Transverse colon (tissue), 4 donors: ENCODE measurements around the gene SNN. TPM values are rescaled to one million over a fixed set of nuclear protein-coding genes. Genes with fewer than 3 reads are reported as not detected.

Experiments
- DNase-seq: peaks from one replicate; pipeline ENCODE4 v3.0.0-alpha.2; 2019
- H3K27ac ChIP-seq, 4 donors: fragments of 200-600 bp; sonication (generic); 2 replicates each; pipeline ENCODE4 v1.5.1; 2016 to 2018; ENCODE audit warnings: inconsistent platforms in 4 of 4
- H3K27me3 ChIP-seq: fragments of 200-600 bp; sonication (generic); 2 replicates; pipeline ENCODE4 v1.5.1; 2017; ENCODE audit warnings: inconsistent platforms
- H3K36me3 ChIP-seq, 4 donors: fragments of 200-600 bp; sonication (generic); 2 replicates each; pipeline ENCODE4 v1.5.1; 2017 to 2019; ENCODE audit warnings: inconsistent platforms in 4 of 4
- H3K4me1 ChIP-seq, 4 donors: fragments of 200-600 bp; sonication (generic); 2 replicates each; pipeline ENCODE4 v1.5.1; 2017 to 2020; ENCODE audit warnings: inconsistent platforms in 4 of 4
- H3K4me3 ChIP-seq, 4 donors: fragments of 200-600 bp; sonication (generic); 1 replicate in 1 of 4; 2 replicates in 3 of 4; pipeline versions ENCODE4 v1.5.1 to v1.6.1; 2017 to 2019; ENCODE audit warnings: inconsistent platforms in 4 of 4
- H3K9me3 ChIP-seq, 2 donors: fragments of 200-600 bp; sonication (generic); 2 replicates each; pipeline ENCODE4 v1.5.1; 2017 to 2019; ENCODE audit warnings: inconsistent platforms in 2 of 2
- EP300 ChIP-seq: sonication (generic); formaldehyde crosslinking; IDR thresholded peaks from one replicate; pipeline ENCODE4 v1.6.1; 2017; ENCODE audit warnings: antibody characterized with exemption, low read depth
- POLR2A ChIP-seq: fragments of 450-650 bp; IDR thresholded peaks from one replicate; pipeline ENCODE4 v1.6.1; 2016; ENCODE audit warnings: antibody characterized with exemption, mild to moderate bottlenecking, moderate library complexity
- POLR2AphosphoS5 ChIP-seq, 3 donors: sonication (generic); formaldehyde crosslinking; IDR thresholded peaks; one replicate each; pipeline ENCODE4 v1.6.1; 2016; ENCODE audit warnings: antibody characterized with exemption in 3 of 3
- WGBS, 2 donors: methylation state at CpG; one replicate each; pipeline ENCODE4 v1.1.5; 2018; ENCODE audit warnings: low coverage in 1 of 2; 5-methylcytosine and 5-hydroxymethylcytosine counted together
- in situ Hi-C, 4 donors: fragments of 200-750 bp; cut with MboI; loops; one replicate each; pipeline versions ENCODE4 v1.15.0 to v1.15.1; 2017; ENCODE audit warnings: low sequenced_read_pairs in 3 of 4, low pct_ligation_motif_present in 1 of 4, low pct_unique_long_range_greater_than_20kb in 1 of 4
- intact Hi-C: fragments of 100-400 bp; cut with DNase I; formaldehyde crosslinking; loops from one replicate; pipeline ENCODE4 v1.15.1; 2023; ENCODE audit warnings: low total_unique reads
- total RNA-seq, 4 donors: library from RNA; depleted of rRNA; stranded (reverse); fragments of >200 nt; gene quantifications; one replicate each; pipeline ENCODE4 v1.1.0, GENCODE V29; 2016
- TF ChIP-seq, protein P1 (sequence below), 5 experiments: fragments of 200-600 bp in 3 of 5; fragments of 450-650 bp in 2 of 5; sonication (generic) in 3 of 5; IDR thresholded peaks; 1 replicate in 2 of 5; 2 replicates in 3 of 5; pipeline ENCODE4 v1.5.1; 2016 to 2017; ENCODE audit warnings: antibody characterized with exemption in 5 of 5, inconsistent platforms in 3 of 5, mild to moderate bottlenecking in 2 of 5, moderate library complexity in 1 of 5

SNN gene
- total RNA-seq, 4 donors from 2014 or later: 4.9 to 12.3 (median 8.6) TPM

DNA sequence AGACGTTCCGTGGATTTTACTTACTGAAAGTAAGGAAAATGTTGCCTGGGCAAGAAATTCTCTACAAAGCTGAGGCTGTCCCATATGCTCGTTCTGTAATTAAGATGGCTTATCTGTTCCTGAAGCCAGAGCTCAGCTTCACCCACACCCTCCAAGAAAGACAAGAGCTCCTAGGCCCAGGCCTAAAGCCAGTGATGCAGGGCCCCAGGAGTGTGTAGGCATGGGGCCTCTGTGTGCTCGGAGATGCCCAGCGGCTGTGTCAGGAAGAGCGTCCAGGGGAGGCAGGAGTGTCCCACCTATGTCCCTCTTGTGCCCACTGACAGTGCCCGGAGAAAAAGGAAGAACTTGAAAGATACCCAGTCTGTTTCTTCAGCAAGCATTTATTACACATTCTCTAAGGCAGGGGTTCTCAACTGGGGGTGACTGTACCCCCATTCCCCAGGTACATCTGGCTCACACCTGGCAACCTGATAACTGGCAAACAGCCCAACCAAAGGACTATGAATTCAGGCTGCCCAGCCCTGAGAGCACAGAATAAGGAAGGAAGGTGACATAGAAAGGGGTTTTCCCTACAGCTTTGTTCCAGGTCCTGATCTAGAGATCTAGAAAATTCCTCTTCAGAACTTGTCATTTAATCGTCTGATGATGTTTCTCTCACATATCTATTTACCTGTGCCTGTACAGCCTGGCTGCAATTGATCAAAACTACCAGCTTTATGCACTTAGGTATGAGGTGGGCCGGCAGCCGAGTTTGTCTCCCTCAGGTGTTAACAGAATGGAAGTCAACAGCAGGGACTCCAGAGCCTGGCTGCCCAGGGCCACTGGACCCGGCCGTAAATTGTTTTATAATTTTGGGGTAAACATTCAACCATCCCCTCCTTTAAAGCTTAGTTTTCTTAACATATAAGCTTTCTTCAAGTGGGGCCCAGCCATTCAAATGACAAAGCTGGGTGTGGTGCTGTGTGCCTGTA, 12.0 kb downstream of the SNN start:
- 86 to 89% methylated on average over 5 to 12 of the region's 12 CpGs for WGBS, 2 donors
- Histone ChIP-seq H3K9me3 (no peaks in the 10 kb centered on the region), H3K4me1 (peaks cover 15 to 50% (median 24%) of the 10 kb centered on the region in 4 donors), H3K36me3 (peaks cover 0 to 29% (median 7%) of the 10 kb centered on the region in 4 donors), H3K4me3 (no peak overlapping the region), H3K27me3 (no peaks in the 10 kb centered on the region), H3K27ac (peak overlapping the region in 2 of 4 donors; percentile 46 to 72)
- DNase-seq: no peak
- in situ Hi-C loops (no loop called here), intact Hi-C loops (no loop called here)
- no peak for TF ChIP-seq POLR2AphosphoS5 (IDR thresholded peaks at IDR 0.05)
- TF ChIP-seq POLR2A: no peak
- TF ChIP-seq, protein P1, sequence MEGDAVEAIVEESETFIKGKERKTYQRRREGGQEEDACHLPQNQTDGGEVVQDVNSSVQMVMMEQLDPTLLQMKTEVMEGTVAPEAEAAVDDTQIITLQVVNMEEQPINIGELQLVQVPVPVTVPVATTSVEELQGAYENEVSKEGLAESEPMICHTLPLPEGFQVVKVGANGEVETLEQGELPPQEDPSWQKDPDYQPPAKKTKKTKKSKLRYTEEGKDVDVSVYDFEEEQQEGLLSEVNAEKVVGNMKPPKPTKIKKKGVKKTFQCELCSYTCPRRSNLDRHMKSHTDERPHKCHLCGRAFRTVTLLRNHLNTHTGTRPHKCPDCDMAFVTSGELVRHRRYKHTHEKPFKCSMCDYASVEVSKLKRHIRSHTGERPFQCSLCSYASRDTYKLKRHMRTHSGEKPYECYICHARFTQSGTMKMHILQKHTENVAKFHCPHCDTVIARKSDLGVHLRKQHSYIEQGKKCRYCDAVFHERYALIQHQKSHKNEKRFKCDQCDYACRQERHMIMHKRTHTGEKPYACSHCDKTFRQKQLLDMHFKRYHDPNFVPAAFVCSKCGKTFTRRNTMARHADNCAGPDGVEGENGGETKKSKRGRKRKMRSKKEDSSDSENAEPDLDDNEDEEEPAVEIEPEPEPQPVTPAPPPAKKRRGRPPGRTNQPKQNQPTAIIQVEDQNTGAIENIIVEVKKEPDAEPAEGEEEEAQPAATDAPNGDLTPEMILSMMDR (IDR thresholded peaks at IDR 0.05): no peak
- no peak for TF ChIP-seq EP300

DNA sequence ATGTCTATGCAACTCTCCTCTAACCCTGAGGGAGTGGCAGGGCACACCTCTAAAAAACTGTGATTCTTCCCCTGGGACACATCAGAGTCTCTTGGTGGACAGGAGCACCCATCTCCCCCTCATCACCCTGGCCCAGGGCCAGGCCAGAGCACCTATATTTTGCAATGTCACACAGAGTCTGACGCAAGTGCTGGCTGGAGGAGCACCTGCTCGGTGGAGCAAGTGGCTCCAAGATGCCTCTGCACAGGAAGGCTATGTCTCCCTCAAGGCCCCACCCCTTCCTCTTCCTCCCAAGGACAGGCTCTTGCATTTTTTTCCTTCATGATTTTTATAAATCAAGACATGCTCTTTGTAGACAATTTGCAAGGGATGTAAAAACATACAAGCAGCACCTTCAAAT, 13.3 kb downstream of the SNN start:
- no peaks in the 10 kb centered on the region for H3K27me3 ChIP-seq
- in situ Hi-C loops (no loop called here), intact Hi-C loops (no loop called here)
- peak overlapping the region; percentile 54 to 72 (median 58) for H3K27ac ChIP-seq
- H3K36me3 ChIP-seq: peaks cover 0 to 41% (median 12%) of the 10 kb centered on the region in 4 donors
- no peak for TF ChIP-seq EP300
- TF ChIP-seq, protein P1 (IDR thresholded peaks at IDR 0.05): no peak
- no peak for TF ChIP-seq POLR2AphosphoS5 (IDR thresholded peaks at IDR 0.05)
- TF ChIP-seq POLR2A: no peak
- peak; percentile 56 for DNase-seq
- no peak overlapping the region for H3K4me3 ChIP-seq
- H3K9me3 ChIP-seq: no peaks in the 10 kb centered on the region
- peaks cover 15 to 41% (median 22%) of the 10 kb centered on the region in 4 donors for H3K4me1 ChIP-seq
- 38% methylated on average over 2 of the region's 2 CpGs; no CpG with 5 or more reads in 1 of the 2 donors for WGBS, 2 donors

DNA sequence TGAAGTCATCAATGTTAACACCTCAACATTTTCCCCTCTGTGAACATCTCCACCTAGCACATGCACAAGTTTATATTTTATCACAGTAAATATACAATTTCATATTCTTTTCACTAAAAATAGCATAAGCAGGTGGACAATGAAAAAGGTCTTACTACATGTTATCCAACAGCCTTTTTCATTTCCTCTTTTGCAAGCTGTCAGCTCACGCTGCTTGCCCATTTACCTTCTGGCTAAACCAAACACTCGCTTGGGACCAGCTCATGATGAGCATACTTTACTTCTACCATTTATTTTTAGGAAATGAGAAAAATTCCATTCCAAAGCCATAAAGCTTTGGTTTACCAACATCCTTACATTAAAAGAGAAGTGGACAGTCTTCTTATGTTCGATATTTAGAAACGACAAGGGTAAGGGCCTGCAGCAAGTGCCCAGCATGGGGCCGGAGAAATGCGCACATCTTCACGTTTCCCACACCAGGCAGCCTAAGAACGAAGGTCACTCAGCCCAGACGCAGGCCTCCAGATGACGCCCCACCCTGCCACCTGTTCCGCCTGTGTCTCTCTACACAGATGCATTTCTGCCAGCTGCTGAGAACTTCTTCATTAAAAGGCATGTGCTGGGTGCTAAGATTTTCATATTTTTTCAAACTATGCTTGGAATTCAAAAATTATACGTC, 13.9 kb downstream of the SNN start:
- Histone ChIP-seq H3K9me3 (no peaks in the 10 kb centered on the region), H3K27me3 (no peaks in the 10 kb centered on the region), H3K27ac (peak overlapping the region; percentile 54 to 72 (median 58)), H3K4me3 (no peak overlapping the region), H3K36me3 (peaks cover 0 to 47% (median 12%) of the 10 kb centered on the region in 4 donors), H3K4me1 (peaks cover 15 to 41% (median 22%) of the 10 kb centered on the region in 4 donors)
- in situ Hi-C loops (no loop called here), intact Hi-C loops (no loop called here)
- peak; percentile 73 for DNase-seq
- 46 to 54% methylated on average over 7 to 12 of the region's 12 CpGs for WGBS, 2 donors
- peak in 1 of 3 donors; percentile 51 for TF ChIP-seq POLR2AphosphoS5 (IDR thresholded peaks at IDR 0.05)
- TF ChIP-seq, protein P1 (IDR thresholded peaks at IDR 0.05): no peak

DNA sequence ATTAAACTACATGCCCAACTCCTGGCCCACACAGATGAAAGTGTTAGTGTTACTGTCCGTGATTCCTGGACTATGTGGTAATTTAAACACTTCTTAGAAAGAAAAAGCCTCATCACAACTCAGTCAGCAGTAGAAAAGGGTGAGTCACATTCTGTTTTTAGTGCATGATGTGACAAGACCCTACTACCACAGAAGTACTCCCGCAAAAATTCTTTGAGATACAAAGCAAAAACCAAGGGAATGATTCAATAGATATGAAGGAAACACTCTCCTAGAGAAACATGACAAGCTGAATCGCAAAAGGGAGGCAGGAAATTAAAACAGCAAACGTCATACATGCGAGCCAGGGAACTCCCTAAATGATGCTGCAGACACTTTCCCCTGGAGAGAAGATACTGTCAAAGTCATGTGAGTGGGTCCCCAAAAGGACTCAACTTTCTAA, 14.4 kb downstream of the SNN start:
- H3K27me3 ChIP-seq: no peaks in the 10 kb centered on the region
- no peak overlapping the region for H3K4me3 ChIP-seq
- H3K4me1 ChIP-seq: peaks cover 15 to 41% (median 24%) of the 10 kb centered on the region in 4 donors
- 27 to 34% methylated on average over 4 to 5 of the region's 5 CpGs for WGBS, 2 donors
- in situ Hi-C loops (no loop called here), intact Hi-C loops (no loop called here)
- DNase-seq: no peak
- peaks cover 0 to 52% (median 14%) of the 10 kb centered on the region in 4 donors for H3K36me3 ChIP-seq
- TF ChIP-seq, protein P1 (IDR thresholded peaks at IDR 0.05): no peak
- no peak for TF ChIP-seq EP300
- TF ChIP-seq POLR2AphosphoS5 (IDR thresholded peaks at IDR 0.05): peak in 1 of 3 donors; percentile 20
- no peak for TF ChIP-seq POLR2A
- H3K27ac ChIP-seq: peak overlapping the region; percentile 54 to 72 (median 58)
- H3K9me3 ChIP-seq: no peaks in the 10 kb centered on the region
